ENCODE measurements around the gene JPH4.

- no peak for TF ChIP-seq CTCF (IDR thresholded peaks at IDR 0.05; ENCODE audit: low read length)
- no peak for TF ChIP-seq EZH2 (IDR thresholded peaks at IDR 0.05; ENCODE audit: borderline replicate concordance, low read length)
Observed at GRCh38 chr14:23620177-23620702, 41.6 kb upstream of the JPH4 start.
